ENCODE measurements around the gene RNF212B.

The RNF212B gene

DNA sequence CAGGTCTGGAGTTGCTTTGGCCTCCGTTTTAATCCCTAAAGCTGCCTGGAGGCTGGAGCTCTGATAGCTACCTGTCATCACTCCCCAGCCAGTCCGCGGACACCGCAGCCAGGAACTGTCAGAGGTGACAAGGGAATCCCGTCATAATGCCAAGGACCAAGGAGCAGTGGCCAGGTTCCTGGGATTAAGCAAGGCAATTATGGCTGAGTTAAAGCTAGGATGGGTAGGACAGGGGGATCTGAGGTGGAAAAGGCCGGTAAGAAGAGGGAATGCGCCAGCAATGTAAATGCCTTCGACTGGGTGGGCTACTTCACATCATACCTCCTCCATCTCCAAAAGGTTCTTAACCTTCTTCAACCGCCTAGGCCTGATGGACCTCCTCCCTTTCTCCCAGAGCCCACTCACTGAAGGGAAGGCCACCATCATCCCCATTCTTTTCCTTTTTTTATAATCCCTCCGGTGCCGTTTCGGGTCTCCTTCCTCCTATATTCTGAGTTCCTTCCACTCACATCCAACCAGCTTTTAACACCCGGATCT lies 63.0 kb downstream of the RNF212B start:
- peak; percentile 19 for DNase-seq (ENCODE audit: low spot score)
- TF ChIP-seq, protein P1, sequence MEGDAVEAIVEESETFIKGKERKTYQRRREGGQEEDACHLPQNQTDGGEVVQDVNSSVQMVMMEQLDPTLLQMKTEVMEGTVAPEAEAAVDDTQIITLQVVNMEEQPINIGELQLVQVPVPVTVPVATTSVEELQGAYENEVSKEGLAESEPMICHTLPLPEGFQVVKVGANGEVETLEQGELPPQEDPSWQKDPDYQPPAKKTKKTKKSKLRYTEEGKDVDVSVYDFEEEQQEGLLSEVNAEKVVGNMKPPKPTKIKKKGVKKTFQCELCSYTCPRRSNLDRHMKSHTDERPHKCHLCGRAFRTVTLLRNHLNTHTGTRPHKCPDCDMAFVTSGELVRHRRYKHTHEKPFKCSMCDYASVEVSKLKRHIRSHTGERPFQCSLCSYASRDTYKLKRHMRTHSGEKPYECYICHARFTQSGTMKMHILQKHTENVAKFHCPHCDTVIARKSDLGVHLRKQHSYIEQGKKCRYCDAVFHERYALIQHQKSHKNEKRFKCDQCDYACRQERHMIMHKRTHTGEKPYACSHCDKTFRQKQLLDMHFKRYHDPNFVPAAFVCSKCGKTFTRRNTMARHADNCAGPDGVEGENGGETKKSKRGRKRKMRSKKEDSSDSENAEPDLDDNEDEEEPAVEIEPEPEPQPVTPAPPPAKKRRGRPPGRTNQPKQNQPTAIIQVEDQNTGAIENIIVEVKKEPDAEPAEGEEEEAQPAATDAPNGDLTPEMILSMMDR (IDR thresholded peaks at IDR 0.05; ENCODE audit: extremely low read depth, missing control alignments): no peak

DNA sequence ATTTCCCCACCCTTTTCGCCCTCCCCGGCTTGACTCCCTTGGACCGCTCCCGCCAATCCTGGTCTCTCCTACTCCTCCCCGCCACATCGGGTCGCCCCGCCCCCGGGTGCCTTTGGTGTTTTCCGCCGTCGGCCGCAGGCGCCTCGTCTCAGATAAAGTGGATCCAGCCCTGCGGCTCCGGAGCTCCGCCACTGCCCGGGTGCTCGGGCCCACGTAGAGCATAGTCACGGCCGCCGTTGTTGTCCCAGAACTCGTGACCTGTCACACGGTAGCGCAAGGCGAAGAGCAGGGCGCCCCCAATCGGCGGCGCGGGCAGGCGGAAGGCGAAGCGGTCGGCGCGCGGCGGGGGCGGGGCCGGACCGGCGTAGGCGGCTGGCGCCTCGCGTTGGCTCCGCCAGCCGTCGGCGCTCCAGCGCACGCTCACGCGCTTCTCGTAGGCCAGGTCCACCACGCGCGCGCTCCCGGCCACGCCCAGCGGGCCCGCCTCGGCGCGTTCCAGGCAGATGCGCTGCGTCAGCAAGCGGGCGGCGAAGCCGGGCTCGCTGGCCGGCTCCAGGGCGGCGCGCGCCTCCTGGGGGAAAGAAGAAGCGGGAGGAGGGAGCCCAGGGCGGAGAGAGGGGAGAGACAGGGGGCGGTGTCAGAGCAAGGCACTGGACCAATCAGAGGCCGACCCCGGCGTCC lies 63.7 kb downstream of the RNF212B start:
- TF ChIP-seq, protein P1 (IDR thresholded peaks at IDR 0.05; ENCODE audit: extremely low read depth, missing control alignments): peak; percentile 91
- DNase-seq (ENCODE audit: low spot score): peak; percentile 99

DNA sequence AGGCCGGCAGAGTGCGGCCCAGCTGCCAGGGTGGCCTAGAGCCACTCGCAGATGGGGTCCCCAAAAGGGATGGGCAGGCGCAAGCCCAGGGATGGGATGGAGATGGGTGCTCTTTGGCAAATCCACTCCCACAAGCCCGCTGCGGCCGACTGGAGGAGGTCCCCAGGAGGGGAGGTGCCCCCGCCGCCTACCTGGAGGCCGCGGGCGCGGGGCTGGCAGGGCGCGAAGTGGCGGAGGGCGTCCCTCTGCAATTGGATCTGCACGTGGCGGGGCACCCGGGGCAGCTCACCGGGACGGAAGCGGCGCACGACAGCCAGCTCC lies 64.2 kb downstream of the RNF212B start:
- DNase-seq (ENCODE audit: low spot score): no peak
- TF ChIP-seq, protein P1 (IDR thresholded peaks at IDR 0.05; ENCODE audit: extremely low read depth, missing control alignments): no peak

DNA sequence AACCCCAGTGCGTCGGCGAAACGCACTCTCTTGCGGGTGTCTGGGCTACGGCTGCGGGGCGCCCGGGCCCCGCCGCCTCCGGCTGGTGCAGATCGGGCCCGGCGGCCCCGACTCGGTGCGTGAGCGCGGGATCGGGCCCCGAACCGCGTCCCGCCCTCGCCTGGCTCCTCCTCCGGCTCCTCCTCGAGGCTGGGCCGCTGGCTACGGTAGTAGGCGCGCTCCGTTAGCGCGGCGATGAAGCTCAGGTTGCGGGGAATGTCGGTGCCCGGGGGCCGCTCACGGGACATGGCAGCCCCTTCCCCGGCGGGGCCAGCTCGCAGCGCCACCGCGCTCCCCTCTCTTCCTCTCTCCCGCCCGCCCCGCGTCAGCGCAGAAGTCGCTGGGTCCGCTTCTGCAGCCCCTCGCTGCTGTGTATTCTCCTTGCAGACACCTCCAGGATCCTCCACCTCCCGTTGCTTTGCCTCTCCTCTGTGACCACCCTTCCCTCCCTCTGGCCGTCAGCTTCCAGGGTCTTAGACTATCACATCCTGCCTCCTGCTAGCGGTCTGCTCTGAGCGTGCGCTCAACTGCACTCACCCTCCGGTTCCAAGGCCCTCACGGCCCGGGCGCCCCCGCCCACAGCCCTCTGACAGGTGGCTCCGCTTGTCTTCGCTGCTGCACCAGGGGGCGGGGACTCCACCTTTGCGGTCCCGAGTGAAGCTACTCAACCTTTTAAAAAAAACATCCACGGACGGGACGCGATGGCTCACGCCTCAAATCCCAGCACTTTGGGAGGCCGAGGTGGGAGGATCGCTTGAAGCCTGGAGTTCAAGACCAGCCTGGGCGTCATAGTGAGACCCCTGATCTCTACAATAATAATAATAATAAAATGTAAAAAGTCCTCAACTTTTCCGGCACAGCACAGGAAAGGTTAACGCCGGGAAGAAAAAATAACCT lies 64.8 kb downstream of the RNF212B start, which contains the start of gene PPP1R3E:
TSS of gene PPP1R3E (minus strand) at position 570 of the 936 bp plus-strand sequence. CDS start at position 287, 283 bp downstream.
- peak; percentile 83 for DNase-seq (ENCODE audit: low spot score)
- TF ChIP-seq, protein P1 (IDR thresholded peaks at IDR 0.05; ENCODE audit: extremely low read depth, missing control alignments): no peak

DNA sequence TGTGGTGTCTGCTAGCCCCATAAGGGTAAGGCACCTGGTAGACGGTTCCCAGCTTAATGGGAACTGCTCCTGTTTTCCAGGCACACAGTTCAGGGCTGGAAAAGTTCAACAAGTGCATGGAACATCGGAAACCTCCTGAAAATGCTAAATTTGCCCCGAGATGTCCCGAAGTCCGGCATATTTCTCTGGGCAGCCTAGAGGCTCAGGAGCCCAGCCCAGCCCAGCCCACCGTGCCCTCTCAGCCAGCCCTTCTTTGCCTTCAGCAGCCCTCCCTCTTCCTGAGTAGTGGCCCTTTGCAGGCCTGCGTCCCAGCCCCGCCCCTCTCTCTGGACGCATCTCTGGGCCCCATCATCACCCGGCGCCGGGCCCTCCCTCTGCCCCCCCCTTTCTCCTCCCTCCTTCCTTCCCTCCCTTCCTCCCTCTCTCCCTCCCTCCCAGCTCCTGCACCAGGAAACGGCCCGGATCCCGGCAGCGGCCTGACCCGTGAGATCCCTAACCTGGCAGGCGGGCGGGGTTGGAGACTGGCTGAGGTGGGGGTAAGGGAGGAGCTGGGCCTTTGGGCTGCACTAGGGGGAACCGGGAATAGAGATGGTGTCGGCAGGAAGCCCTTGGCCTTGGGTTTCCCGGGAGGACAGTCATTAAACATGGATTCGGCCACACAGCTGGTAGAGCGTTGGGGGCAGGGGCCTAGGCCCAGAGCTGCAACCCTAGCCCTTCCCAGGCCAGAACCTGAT lies 68.8 kb downstream of the RNF212B start, which contains the start of gene BCL2L2:
TSS of gene BCL2L2 (plus strand) at position 422 of the 734 bp plus-strand sequence. CDS start 935 bp downstream, outside the sequence.
- peak; percentile 79 for DNase-seq (ENCODE audit: low spot score)
- TF ChIP-seq, protein P1 (IDR thresholded peaks at IDR 0.05; ENCODE audit: extremely low read depth, missing control alignments): no peak

DNA sequence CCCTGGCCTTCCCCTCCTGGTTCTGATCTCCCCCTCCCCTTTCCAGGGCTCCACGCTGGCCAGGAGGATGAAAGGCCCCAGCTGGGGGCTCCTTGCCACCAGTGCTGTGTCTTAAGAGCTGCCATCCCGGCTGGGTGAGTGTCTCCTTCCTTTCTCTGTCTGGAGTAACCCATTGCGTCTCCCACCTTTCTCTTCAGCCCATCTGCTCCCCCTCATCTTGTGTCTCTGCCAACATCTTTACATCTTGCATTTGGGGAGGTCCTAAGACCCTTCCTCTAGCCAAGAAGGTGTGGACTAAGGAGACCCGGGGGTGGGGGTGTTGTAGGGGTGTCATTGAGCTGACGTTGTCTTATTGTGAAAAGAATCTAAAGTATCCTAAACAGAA lies 69.4 kb downstream of the RNF212B start:
- DNase-seq (ENCODE audit: low spot score): no peak
- TF ChIP-seq, protein P1 (IDR thresholded peaks at IDR 0.05; ENCODE audit: extremely low read depth, missing control alignments): no peak

Data from GM20000 (cell line).